Cardiac septum (tissue), 1 donor: ENCODE measurements around the gene NIT2. TPM values are rescaled to one million over a fixed set of nuclear protein-coding genes. Genes with fewer than 3 reads are reported as not detected.
"Not testable (repeated sequence)": the region's sequence is repeated elsewhere in the genome, so short reads cannot be mapped to it uniquely, and the experiment has no call there.

Source experiments
- DNase-seq: peaks from one replicate; pipeline ENCODE4 v3.0.0-alpha.2; 2020; ENCODE audit warnings: low spot score
- intact Hi-C: fragments of 100-400 bp; cut with DNase I; formaldehyde crosslinking; loops from one replicate; pipeline ENCODE4 v1.14.0; 2022
- long read RNA-seq: library from polyadenylated mRNA; unstranded; transcript quantifications from one replicate; pipeline ENCODE4 v2.0.0, GENCODE V29; 2021
- total RNA-seq: library from RNA; stranded (reverse); fragmentation: NEBNext Ultra II Directional; extraction: Animal tissue kit (Norgen Biotek cat#: 25700); gene quantifications from one replicate; pipeline ENCODE4 v1.2.1, GENCODE V29; 2021
- donor health status: DM: no; HTN: no; CAD: no.

The NIT2 gene, protein sequence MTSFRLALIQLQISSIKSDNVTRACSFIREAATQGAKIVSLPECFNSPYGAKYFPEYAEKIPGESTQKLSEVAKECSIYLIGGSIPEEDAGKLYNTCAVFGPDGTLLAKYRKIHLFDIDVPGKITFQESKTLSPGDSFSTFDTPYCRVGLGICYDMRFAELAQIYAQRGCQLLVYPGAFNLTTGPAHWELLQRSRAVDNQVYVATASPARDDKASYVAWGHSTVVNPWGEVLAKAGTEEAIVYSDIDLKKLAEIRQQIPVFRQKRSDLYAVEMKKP
- total RNA-seq: 41.0 TPM
- long read RNA-seq, full-length matches to known transcripts: 34 of 40 reads
- long read RNA-seq, partial matches to known transcripts: 0 of 40 reads
- long read RNA-seq, other reads (novel, unspliced or antisense): 6 of 40 reads

DNA sequence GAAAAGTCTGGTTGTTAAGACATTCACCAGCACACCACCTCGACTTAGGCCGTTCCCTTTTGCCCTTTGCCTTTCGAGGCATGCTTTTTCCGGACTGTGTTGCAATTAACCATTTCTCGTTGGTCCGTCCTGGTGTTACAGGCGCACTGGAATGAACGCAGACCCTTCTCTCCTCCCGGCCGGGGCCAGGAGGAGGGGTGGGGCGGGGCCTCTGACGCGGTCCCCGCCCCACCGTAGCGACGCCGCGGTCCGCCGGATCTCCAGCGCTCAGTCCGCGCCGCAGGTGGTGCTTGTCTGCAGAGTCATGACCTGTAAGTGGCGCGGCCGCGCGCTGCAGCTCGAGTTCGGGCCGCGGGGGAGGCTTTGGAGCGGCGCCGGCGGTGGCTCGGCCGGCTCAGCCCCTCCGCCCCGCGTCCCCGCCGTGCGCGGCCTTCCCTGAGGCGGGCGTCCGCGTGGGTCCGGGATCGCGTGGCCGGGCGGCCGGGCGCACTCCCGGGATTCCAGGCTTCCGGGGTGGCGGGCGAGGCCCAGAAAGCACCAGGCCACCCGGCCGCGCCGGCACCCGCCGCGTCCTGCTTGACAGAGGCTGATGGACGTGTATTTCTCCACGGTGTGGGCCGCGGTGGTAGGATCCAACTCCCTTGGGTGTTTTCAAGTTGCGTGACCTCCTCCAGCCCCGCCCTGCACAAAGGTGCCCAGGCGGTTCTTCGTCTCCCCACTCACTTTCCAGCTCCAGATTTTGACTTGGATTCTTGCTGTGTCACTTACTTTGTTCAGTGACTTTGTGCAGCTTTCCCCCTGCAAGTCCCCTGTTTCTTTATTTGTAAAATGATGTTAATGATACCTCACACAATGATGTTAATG lies at the start of gene NIT2:
Gene NIT2, plus strand, starts transcription at position 270 of the 864 bp plus-strand sequence. Its CDS starts 35 bp downstream, at position 305.
- intact Hi-C loops: loop anchor here (1.0 kb wide), 1 partner anchor 67 kb away; the partner anchor contains the start of genes LNP1 and TOMM70
- DNase-seq: peak; percentile 95

DNA sequence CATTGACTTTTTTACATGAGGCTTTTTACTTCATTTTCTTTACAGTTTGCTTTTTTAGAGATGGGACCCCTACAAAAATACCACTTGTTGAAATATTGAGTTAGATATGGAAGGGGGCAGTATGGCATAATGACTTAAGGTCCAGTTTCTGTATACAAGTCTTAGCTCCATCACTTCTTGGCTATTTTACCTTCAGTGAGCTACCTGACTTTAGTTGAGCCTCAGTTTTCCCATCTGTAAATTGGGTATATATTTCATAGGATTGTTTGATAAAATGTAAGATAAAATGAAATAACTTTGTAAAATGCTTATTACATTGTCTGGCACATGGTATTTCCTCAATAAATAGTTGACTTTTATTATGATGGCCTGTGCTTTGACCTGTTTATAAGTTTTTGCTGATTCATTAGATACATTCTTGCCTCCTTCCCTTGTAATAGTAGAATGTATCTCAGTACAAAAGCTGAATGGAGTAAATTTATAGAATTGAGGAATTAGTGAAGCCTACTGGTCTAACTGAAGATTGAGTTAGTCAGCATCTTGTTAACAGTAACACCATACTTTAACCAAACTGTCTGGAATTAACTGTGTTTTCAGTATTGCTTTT lies 46.2 kb upstream of the NIT2 start:
- intact Hi-C loops: no loop called here
- no peak for DNase-seq

DNA sequence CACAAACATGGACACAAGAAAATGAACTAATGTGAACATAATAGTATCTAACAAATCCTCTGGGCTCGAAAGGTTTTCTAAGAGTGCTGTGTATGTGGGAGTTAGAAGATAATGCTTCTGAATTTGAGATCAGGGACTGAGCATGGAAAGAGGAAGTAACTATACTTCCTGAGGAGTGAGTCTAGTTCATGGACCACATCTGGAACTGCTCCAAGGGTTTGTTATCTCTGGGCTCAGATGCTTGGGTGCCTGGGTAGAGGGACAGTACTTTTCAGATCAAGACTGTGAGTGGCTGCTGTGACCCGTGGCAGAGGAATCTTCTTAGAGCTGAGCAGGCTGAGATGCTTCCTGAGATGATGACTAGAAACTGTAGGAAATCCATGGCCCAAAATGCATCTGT lies 45.2 kb upstream of the NIT2 start:
- no peak for DNase-seq
- intact Hi-C loops: no loop called here

DNA sequence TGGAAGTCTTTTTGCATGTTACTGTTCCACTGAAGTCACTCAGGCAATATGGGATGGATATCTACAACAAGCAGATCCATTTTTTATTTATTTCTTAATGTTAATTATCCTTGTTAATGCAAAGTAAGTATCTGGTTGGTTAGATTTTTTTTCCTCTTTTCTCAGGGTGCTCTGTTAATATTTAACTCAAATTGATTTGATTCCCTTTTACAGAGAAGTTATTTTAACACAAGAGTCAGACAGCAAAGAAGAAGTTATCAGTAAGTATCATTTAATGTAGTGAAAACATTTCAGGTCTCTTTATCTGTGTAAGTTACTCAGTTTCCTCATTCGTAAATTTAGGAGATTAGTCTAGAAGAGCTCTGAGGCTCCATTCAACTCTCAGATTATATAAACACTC lies 39.5 kb upstream of the NIT2 start:
- no peak for DNase-seq
- intact Hi-C loops: no loop called here

- intact Hi-C loops: no loop called here
- no peak for DNase-seq
These were observed 36.8 kb upstream of the NIT2 start for GRCh38 chr3:100297784-100298183.

- intact Hi-C loops: no loop called here
- DNase-seq: no peak
These were observed 35.5 kb upstream of the NIT2 start for GRCh38 chr3:100299016-100299415.

DNA sequence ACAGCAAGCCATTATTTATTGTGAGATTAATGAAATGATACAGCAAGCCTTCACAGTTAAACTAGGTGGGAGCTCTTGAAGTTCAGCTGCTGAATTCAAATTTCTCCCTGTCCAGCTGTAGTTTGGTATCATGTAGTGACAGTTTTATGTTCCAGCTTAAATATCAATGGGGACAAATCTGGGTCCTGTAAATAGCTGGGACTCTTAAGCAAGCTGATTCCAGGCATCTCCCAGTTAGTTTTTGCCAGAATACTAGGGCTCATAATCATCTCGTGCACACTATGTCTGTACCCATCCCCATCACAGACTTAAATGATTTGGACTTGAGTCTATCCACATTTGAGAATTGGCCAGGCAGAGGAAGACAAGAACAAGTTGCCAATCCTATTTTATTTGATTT lies 27.9 kb upstream of the NIT2 start:
- DNase-seq: no peak
- intact Hi-C loops: no loop called here

DNA sequence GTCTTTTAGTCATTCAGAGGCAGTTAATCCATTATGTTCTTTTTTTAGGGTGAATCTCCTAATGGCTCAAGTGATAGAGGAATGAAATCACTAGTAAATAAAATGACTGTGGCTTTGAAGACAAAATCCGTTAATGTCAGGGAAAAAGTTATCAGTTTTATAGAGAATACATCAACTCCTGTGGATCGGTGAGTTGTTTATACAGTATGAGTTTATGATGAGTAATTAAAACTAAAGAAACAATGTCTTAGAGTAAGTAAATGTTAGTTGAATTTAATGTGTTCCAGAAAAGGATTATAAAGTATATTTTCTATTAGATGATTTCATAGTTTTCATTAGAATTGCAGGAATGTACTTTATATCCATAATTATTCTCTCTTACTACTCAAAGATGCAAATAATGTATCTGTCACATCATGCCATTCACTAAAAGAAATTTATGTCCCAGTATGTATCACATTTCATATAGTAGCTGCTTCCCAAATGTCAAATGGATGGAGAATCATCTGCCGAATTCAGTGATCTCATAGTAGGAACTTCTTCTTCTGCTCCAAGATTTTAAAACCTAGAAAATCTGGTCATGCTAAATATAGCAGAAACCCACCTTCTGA lies 24.1 kb upstream of the NIT2 start:
- DNase-seq: no peak
- intact Hi-C loops: no loop called here

GRCh38 chr3:100311011-100311410 lies 23.5 kb upstream of the NIT2 start:
- no peak for DNase-seq
- intact Hi-C loops: no loop called here

DNA sequence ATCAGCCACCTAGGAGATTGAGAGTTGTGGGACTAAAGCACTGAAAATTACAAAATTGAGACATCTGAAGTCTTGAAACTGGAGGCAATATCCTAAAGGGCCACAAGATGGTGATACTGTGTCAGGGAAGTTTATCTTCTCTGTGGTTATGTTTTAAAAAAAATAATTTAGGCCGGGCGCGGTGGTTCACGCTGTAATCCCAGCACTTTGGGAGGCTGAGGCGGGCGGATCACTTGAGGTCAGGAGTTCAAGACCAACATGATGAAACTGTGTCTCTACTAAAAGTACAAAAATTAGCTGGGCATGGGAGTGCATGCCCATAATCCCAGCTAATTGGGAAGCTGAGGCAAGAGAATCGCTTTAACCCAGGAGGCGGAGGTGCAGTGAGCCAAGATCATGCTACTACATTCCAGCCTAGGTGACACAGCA lies 17.9 kb upstream of the NIT2 start:
- DNase-seq: no peak
- intact Hi-C loops: loop anchor here (5.0 kb wide), 1 partner anchor 276 kb away; no protein-coding TSS in a partner anchor

DNA sequence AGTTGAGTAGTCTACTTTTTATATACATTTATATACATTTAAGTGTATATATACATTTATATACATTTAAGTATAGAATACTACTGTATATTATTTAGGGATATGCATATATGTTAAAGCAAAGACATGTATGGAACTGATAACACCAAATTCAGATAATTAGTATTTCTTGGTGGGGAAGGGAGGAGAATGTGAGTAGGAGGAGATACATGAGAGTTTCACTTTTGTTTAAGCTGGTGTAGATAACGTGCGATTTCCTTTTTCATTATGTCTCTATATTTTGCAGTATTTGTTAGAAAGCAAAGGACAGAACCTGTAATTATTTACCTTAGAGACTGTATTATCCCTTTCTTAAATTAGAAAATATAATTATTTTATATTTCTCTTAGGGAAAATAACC lies 16.6 kb upstream of the NIT2 start:
- no peak for DNase-seq
- intact Hi-C loops: loop anchor here (5.0 kb wide), 1 partner anchor 274 kb away; no protein-coding TSS in a partner anchor

DNA sequence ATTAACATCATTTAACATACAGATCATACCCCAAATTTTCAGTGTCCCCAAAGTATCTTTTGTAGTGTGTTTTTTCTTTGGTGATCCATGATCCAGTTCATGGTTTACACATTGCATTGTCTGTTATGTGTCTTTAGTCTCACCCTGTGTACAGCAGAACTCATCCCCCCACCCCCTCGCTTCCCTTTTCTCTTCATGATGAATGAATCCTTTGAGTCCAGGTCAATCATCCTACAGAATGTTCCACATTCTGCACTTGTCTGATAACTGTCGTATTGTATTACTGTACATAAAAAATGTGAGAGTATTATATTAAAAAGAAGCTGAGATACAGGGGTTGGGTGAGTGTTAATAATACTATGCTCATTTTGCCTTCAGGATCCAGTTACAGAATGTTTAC lies 14.6 kb upstream of the NIT2 start:
- intact Hi-C loops: loop anchor here (5.0 kb wide), 1 partner anchor 272 kb away; no protein-coding TSS in a partner anchor
- no peak for DNase-seq

- intact Hi-C loops: no loop called here
- no peak for DNase-seq
These were observed 10.5 kb upstream of the NIT2 start for GRCh38 chr3:100324044-100324443.

- intact Hi-C loops: no loop called here
- DNase-seq: no peak
These were observed 8.7 kb upstream of the NIT2 start for GRCh38 chr3:100325827-100326226.

- intact Hi-C loops, DNase-seq: not testable (repeated sequence)
These were observed 7.2 kb upstream of the NIT2 start for GRCh38 chr3:100327377-100327776.

DNA sequence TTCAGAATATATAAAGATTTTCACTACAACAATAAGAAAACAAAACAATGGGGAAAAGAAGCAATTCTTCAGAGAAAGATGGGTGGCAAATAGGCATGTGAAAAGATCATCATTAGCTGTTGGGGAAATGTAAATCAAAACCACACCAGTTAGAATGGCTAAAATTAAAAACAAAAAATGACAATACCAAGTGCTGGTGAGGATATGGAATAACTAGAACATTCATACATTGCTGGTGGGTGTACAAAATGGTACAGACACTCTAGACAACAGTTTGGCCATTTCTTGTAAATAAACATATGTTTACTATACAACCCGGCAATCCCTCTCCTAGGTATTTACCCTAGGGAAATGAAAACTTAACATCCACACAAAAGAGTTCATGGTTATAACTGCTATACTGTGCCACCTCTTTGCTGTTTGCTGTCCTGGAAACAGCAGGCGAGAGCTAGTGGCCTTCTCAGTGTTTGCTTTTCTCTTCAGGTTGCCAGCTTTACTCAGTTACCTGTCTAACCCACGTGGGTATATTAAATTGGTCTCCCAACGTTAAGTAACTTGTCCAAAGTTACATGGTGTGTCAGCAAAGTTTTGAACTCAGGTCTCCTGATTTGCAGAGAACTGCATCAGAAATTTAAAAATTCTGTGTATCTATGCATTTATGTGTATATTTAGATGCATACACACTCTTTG lies 4.6 kb upstream of the NIT2 start:
- intact Hi-C loops: no loop called here
- DNase-seq: no peak

GRCh38 chr3:100330651-100331050 lies 3.9 kb upstream of the NIT2 start:
- DNase-seq: no peak
- intact Hi-C loops: no loop called here

GRCh38 chr3:100331660-100332059 lies 2.9 kb upstream of the NIT2 start:
- intact Hi-C loops: no loop called here
- no peak for DNase-seq

DNA sequence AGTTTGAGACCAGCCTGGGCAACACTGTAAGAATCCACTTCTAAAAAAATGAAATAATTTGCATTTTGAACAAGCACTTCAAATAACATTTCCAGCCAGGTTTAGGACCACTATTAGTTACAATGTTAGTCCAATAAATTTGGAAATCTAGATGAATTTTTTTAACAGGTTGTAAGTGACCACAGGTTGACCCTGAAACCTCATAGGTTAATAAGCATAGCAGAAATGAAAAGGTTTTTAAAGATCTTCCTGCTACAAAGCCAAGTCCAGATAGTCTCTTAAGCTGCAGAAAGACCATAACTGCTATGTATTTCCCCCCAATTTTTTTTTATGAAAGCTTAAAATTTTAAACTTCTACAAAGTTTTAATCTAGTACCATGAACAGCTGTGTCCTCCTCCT lies 1.5 kb upstream of the NIT2 start:
- DNase-seq: no peak
- intact Hi-C loops: no loop called here
